HG03064 (cell line): ENCODE measurements around the gene TMEM250.

Experiments
- ATAC-seq: cut with Tn5 transposase; IDR thresholded peaks from one replicate; pipeline ENCODE4 v1.9.1; 2021; ENCODE audit warnings: low read depth; ENCODE audit not compliant: unreplicated experiment

The TMEM250 gene

GRCh38 chr9:136085815-136086212, 32.9 kb downstream of the TMEM250 start:
- no peak for ATAC-seq

DNA sequence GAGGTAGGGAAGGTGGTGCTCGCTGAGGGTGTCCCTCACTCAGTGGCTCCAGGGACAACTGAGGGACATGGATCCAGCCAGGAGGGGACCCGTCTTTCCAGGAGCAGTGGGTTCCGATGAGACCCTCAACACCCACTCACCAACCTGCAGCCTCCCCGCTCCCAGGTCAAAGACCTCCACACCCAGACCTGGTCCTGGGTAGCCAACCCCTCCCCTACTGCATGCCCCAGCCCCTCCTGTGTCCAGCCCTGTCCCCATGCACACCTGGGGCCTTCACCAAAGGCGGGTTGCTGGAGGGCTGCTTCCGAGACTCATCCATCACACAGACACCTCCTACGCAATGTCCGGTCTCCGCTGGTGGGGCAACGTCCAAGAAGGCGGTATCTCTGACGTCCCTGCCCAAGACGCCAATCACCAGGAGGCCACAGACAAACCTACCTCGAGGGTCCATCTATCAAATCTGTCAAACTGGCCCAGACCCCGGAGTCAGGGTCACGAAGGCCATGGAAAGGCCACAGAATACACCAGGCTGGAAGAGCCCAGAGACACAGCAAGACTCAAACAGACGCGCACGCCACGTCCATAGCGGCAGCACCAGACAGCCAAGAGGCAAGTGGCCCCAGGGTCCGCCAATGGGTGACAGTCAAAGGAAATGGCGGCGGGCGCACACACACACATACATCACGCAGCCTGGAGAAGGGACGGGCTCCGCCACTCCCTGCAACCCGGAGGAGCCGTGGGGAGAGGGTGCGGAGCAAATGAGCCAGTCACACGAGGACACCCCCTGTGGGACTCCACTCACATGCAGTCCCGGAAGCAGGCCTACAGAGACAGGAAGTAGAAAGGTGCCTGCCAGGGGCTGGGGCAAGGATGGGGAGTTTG, 34.4 kb downstream of the TMEM250 start:
- no peak for ATAC-seq

GRCh38 chr9:136083558-136084062, 35.1 kb downstream of the TMEM250 start:
- no peak for ATAC-seq

- no peak for ATAC-seq
These were observed 35.9 kb downstream of the TMEM250 start for GRCh38 chr9:136082496-136083361.

- ATAC-seq: no peak
These were observed 36.7 kb downstream of the TMEM250 start for GRCh38 chr9:136081826-136082495.

DNA sequence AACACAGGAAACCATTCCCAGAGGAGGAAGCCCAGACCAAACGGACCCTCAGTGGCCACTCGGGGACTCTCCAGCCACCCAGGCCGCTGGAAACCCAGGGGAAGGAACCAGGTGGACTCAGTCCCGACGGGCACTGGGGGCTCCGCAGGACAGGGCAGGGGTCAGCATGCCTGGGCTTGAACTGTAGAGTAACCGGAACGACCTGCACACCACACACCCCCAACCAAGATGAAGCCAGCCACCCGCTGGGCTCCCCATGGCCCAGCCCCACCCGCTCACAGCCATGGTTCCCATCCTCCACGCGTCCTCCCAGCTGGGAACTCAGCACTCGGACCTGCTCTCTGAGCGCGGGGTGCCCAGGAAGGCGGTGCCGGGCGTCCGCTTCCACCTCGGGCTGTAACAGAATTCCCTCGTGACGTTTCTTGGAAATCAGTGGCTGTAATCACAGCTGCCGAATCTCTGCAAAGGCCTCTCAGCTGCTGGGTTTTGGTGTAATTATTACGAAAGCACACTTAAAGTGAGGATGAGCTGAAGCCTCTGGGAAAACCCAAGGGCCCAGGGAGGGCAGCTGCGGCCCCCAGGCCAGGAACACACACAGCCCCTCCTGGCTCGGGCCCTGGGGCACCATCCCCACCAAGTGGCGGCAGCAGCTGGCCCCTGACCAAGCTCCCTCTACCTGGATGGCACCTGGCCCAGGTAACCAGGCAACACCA, 37.4 kb downstream of the TMEM250 start:
- no peak for ATAC-seq

DNA sequence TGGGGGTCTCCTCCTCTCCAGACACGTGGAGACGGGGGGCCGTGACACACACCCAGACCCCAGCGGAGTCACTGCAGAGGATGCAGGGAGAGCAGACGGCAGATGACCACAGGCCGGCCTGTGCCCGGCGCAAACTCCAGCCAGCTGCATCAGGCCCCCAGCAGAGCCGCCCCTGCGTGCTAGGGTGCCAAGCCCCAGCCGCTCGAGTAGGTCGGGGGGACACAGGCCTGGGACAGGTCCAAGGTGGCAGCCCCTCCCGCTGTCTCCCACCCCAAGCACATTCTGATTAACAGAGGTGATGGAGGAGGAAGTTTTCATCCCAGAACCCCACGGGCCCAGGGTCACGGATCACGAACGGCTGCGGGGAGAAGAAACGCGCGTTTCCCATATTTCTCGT, 38.0 kb downstream of the TMEM250 start:
- ATAC-seq: no peak

DNA sequence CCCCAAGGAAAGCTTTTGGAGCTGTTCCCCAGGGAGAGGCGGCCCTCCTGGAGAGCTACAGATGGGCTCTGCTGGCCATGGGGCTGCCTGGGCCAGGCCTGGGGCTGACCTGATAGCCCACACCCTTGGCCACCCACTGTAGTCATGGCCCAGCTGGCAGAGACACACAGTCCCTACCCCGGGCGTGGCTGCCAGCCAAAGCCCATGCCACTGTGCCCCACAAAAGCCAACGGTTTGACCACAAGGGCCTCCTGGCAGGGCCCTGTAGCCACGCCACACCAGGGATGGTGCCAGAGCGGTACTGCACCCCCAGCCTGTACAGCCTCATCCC, 38.8 kb downstream of the TMEM250 start:
- no peak for ATAC-seq

GRCh38 chr9:136079211-136079915, 39.3 kb downstream of the TMEM250 start:
- ATAC-seq: no peak

- no peak for ATAC-seq
These were observed 40.1 kb downstream of the TMEM250 start for GRCh38 chr9:136078498-136079011.

DNA sequence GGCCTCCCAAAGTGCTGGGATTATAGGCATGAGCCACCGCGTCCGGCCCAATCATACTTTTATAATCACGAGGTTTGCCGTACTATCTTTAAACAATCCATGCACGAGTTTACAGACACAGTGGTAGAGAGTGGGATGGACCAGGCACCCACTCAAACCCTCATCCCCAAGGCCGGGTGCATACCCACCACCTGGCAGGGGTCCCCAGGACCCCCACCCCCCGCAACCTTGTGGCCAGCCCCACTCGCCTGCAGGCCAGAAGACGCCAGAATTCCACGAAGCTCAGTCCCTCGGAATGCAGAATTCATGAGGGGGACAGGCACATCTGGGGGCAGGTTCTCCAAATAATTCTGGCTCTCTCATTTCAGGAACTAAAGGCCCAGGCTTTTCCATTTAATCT, 40.7 kb downstream of the TMEM250 start:
- no peak for ATAC-seq

DNA sequence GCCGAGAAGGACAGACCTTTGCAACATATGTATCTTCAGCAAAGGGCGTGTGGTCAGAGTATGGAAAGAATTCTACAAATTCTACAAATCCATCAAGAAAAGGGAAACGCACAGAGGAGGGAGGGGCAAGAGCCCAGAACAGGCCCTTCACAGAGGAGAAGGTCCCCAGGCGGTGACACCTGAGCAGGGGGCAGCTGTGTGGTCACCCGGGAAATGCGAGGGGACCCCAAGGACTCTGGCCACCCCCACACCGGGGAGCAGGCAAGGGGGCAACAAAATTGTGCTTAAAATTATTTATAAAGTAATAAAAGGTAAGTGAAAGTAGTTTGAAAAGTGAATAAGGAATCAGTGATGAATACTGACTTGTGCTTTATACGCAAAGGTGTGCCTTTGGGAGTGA, 41.2 kb downstream of the TMEM250 start:
- ATAC-seq: no peak

DNA sequence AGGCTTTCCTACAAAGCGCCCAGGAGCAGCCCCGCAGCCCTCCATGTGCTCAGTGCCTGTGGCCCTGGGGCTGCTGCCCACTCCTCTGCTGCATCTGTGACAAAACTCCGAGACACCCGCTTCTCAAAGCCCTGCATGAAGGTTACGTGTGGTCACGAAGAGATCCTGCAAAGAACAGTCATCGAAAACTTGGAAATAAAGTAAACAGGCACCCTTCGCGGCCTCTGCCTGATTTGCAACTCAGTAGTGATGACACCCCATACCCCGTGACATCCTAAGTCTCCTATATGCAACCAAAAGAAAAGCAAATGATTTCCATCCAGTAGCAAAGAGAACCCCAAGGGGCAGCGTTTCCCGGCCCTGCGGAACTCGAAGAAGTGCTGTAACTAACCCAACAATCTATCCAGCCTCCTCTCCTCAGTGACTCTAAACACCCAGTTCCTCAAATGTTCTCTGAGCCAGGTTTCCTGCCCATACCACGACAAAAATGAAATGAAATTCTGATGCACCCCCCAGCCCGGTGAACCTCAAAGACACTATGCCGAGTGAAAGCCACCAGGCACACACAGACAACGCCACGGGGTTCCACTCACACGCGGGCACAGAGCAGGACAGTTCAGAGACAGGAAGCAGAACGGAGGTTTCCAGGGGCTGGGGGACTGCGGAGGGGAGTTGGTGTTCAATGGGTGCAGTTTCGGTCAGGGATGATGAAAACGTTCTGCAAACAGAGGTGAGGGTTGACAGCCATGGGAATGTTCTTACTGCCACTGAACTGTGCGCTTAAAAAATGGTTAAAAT, 42.6 kb downstream of the TMEM250 start:
- ATAC-seq: no peak

DNA sequence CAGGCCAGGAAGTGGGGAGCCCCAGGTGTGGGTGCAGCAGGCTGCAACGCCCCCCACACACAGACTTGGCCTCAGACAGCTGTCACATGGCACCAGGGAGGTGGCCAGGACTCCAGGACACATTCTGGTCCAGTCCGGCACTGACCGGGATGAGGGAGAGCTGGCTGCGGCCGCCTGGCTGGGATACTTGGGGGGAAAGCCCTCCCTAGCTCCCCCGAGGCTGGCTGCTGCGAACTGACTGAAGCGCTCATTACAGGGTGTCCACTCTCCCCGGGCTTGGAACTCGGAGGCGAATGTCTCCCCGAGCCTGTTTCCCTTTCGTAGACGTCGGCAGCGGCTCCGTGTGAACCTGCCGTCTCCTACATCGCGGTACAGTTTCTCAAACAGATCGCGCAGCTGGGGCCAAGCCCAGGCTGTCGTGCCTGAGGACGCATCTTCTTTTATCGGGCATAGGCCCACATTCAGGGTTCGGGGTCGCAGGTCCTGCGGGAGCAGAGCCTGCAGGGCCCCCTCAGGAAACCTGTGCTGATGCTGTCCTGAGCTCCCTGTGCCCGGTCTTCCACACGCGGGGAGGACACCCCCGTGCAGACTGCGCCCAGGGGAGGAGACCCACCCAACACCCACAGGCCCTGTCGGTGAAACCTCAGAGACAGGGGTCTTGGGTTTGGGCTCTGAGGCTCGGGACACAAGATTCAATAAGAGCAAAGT, 43.4 kb downstream of the TMEM250 start:
- ATAC-seq: no peak

GRCh38 chr9:136074706-136075105, 44.0 kb downstream of the TMEM250 start:
- no peak for ATAC-seq
